Cardiac muscle cell (in vitro differentiated cells and primary cell): ENCODE data around the gene HEATR1. TPM values are rescaled to one million over a fixed set of nuclear protein-coding genes. Genes with fewer than 3 reads are reported as not detected.

Source experiments
- DNase-seq, 2 donors: peaks; one replicate each; pipeline versions ENCODE4 v3.0.0 to v3.0.0-alpha.2; 2010 to 2017; ENCODE audit warnings: low read depth in 1 of 2, low spot score in 1 of 2
- H3K27ac ChIP-seq: fragments of 200-600 bp; sonication (generic); 2 replicates; pipeline ENCODE4 v1.5.1; 2016
- H3K27me3 ChIP-seq: fragments of 200-600 bp; sonication (generic); 2 replicates; pipeline ENCODE4 v1.6.0; 2016; ENCODE audit warnings: control low read depth
- H3K36me3 ChIP-seq: fragments of 200-600 bp; sonication (generic); 2 replicates; pipeline ENCODE4 v1.5.1; 2016; ENCODE audit warnings: control low read depth
- H3K4me1 ChIP-seq: fragments of 200-600 bp; sonication (generic); 2 replicates; pipeline ENCODE4 v1.8.1; 2017; ENCODE audit warnings: low read depth, mild to moderate bottlenecking, mixed run types
- H3K4me3 ChIP-seq: fragments of 200-600 bp; sonication (generic); 2 replicates; pipeline ENCODE4 v1.5.1; 2016; ENCODE audit warnings: mild to moderate bottlenecking
- H3K9me3 ChIP-seq: fragments of 200-600 bp; sonication (generic); 2 replicates; pipeline ENCODE4 v1.5.1; 2017; ENCODE audit warnings: low read depth, mild to moderate bottlenecking, control low read depth
- polyA plus RNA-seq: library from polyadenylated mRNA; unstranded; fragments of >200 nt; fragmentation: Nextera tagmentation; extraction: Ambion mirVana; gene quantifications from 2 replicates; pipeline ENCODE4 v1.2.1, GENCODE V29; 2016
- total RNA-seq: library from RNA; depleted of rRNA; stranded (reverse); fragments of >200 nt; gene quantifications from 2 replicates; pipeline ENCODE4 v1.2.3, GENCODE V29; 2016
- TF ChIP-seq, protein P1 (sequence below): IDR thresholded peaks from 2 replicates; pipeline ENCODE4 v1.5.1; 2012; ENCODE audit warnings: low read depth, mild to moderate bottlenecking, low read length

Gene HEATR1
- total and polyA plus RNA-seq, 2 experiments from 2014 or later = 6.6 to 11.9 TPM

DNA sequence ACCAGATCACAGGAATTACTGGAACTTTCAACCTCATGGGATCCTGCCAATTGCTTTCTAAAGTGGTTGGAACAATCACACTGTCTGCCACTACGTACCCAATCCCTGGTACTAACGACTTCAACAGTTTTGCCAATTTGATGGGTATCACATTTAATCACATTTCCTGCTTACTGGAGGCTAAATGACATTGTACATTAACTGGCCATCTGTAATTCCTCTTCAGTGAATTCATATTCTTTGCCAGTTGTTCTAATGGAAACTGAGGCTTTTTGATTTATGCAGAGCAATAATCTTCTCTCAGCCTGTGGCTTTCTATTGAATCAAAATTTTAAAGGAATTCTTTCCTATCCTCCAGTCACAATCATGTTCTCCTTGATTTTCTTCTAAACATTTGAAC lies 42.3 kb downstream of the HEATR1 start:
- DNase-seq = no peak
- H3K27me3 ChIP-seq = no peaks in the 10 kb centered on the region
- H3K27ac ChIP-seq = no peak overlapping the region
- H3K9me3 ChIP-seq = no peaks in the 10 kb centered on the region
- H3K4me1 ChIP-seq = no peaks in the 10 kb centered on the region
- TF ChIP-seq, protein P1, sequence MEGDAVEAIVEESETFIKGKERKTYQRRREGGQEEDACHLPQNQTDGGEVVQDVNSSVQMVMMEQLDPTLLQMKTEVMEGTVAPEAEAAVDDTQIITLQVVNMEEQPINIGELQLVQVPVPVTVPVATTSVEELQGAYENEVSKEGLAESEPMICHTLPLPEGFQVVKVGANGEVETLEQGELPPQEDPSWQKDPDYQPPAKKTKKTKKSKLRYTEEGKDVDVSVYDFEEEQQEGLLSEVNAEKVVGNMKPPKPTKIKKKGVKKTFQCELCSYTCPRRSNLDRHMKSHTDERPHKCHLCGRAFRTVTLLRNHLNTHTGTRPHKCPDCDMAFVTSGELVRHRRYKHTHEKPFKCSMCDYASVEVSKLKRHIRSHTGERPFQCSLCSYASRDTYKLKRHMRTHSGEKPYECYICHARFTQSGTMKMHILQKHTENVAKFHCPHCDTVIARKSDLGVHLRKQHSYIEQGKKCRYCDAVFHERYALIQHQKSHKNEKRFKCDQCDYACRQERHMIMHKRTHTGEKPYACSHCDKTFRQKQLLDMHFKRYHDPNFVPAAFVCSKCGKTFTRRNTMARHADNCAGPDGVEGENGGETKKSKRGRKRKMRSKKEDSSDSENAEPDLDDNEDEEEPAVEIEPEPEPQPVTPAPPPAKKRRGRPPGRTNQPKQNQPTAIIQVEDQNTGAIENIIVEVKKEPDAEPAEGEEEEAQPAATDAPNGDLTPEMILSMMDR = no peak
- H3K36me3 ChIP-seq = peaks cover 55% of the 10 kb centered on the region
- H3K4me3 ChIP-seq = no peak overlapping the region

DNA sequence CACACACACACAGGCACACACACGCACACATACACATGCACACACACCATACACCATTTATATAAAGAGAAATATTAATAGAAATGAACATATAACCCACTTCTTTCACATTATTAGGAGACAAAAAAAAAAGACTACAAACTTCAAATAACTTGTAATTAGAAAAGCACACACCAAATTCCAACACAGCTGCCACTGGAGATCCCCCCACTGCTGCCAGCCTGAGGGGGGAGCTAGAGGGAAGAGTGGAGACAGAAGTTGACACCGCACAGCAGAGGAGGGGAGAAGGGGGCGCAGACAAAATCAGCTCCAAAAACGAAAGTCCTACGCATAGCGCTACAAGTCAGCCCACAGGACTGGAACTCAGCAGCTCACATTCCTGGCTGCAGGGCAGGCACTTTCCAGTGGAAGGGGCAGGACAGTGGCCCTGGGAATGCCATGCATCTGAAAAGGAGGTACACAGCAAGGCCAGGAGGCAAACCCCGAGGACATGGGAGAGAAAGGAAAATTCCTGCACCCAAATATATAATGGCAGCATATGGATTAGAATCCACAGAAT lies 44.0 kb downstream of the HEATR1 start:
- Histone ChIP-seq H3K4me1 (no peaks in the 10 kb centered on the region), H3K27me3 (no peaks in the 10 kb centered on the region), H3K9me3 (no peaks in the 10 kb centered on the region), H3K4me3 (no peak overlapping the region), H3K27ac (no peak overlapping the region), H3K36me3 (peaks cover 53% of the 10 kb centered on the region)
- DNase-seq = no peak
- TF ChIP-seq, protein P1 = no peak

DNA sequence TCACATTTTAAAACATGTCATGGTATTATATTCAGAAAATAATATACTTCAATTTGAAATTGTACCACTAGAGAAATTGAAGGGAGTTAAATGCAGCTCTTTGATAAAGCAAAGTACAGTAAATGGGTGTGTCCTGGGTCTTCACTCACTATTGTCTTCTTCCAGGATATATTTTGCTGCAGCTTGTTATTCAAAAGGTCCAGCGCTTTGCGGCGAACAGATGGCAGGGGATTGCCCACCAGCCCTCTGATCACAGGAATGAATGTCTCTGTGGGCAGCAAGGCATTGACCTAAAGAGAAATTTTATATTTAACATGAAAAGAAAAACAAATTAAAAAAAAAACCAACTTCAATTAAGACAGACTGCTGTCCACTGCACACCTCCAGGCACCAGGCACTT lies 45.5 kb downstream of the HEATR1 start:
- Histone ChIP-seq H3K27me3 (no peaks in the 10 kb centered on the region), H3K4me1 (no peaks in the 10 kb centered on the region), H3K9me3 (no peaks in the 10 kb centered on the region), H3K4me3 (no peak overlapping the region), H3K27ac (no peak overlapping the region), H3K36me3 (peaks cover 55% of the 10 kb centered on the region)
- TF ChIP-seq, protein P1 = no peak
- DNase-seq = no peak

DNA sequence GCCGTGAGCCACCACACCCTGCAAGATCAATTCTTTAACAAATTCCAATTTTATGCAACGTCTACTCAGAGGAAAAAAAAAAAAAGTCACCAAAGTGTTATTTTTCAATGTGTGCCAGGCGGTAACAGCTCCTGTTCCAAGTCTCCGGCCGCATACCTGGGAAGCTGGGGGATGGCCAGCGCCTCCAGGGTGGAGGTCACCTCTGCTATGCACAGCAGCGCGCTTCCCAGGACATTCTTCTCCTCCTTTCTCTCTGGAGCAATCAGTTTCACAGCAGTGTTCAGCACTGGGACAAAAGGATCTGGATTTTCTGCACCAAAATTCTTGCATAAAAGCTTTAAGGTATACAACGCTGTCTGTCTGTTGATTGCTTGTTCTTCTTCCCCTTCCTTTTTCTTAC lies 46.2 kb downstream of the HEATR1 start:
- Histone ChIP-seq H3K4me1 (no peaks in the 10 kb centered on the region), H3K36me3 (peaks cover 58% of the 10 kb centered on the region), H3K9me3 (no peaks in the 10 kb centered on the region), H3K27me3 (no peaks in the 10 kb centered on the region), H3K4me3 (no peak overlapping the region), H3K27ac (no peak overlapping the region)
- no peak for DNase-seq
- TF ChIP-seq, protein P1 = no peak

DNA sequence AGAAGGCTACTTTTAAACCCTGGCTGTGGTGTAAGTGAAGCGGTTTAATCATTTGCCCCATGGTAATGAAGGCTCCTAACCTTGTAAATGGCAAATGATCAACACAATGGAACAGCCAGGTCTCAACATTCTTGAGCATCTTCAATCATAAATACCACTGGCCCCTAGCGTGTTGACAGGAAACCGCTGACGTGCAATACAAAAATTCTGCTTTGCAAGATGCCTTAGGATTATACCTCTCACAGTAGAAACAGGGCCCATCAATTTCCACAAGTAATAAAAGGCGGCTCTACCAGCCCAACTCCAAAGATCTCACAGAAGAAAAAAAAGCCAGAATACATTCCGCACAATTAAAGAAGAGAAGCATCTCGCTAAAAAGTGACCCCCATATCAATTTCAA lies 47.7 kb downstream of the HEATR1 start:
- peaks cover 72% of the 10 kb centered on the region for H3K36me3 ChIP-seq

More for the DNA sequence above, 47.7 kb downstream of the HEATR1 start:
- Histone ChIP-seq H3K4me1 (no peaks in the 10 kb centered on the region), H3K4me3 (no peak overlapping the region), H3K27me3 (no peaks in the 10 kb centered on the region), H3K27ac (no peak overlapping the region), H3K9me3 (no peaks in the 10 kb centered on the region)
- DNase-seq = no peak
- TF ChIP-seq, protein P1 = no peak
